ENCODE data around the gene IQCF5.
"Not testable (repeated sequence)": the region's sequence is repeated elsewhere in the genome, so short reads cannot be mapped to it uniquely, and the experiment has no call there.

IQCF5 gene

GRCh38 chr3:51875501-51875900, at the start of gene IQCF5:
TSS of gene IQCF5 (minus strand) at chr3:51875601. CDS start at chr3:51875531, 70 bp downstream.
- no peak for DNase-seq

DNA sequence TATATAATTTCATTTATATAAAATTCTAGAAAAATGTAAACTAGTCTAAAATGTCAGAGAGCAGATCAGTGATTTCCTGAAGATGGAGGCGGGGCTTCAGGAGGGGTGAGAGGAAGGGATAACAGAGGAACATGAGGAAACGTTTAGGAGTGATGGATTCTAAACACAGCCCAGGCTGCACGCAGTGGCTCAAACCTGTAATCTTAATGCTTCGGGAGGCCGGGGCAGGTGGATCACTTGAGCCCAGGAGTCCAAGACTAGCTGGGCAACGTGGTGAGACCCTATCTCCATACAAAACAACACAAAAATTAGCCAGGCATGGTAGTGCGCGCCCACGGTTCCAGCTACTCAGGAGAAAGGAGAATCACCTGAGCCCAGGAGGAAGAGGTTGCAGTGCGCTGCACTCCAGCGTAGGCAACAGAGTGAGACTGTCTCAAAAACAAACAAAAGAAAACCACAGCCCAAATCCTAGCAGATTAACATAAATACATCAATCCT, 45.7 kb upstream of the IQCF5 start:
- DNase-seq = no peak

- DNase-seq = no peak
Observed at GRCh38 chr3:51916418-51916817, 41.0 kb upstream of the IQCF5 start.

- DNase-seq = no peak
Observed at GRCh38 chr3:51908026-51908425, 32.6 kb upstream of the IQCF5 start.

- DNase-seq = no peak
Observed at GRCh38 chr3:51904034-51904823, 28.8 kb upstream of the IQCF5 start.

DNA sequence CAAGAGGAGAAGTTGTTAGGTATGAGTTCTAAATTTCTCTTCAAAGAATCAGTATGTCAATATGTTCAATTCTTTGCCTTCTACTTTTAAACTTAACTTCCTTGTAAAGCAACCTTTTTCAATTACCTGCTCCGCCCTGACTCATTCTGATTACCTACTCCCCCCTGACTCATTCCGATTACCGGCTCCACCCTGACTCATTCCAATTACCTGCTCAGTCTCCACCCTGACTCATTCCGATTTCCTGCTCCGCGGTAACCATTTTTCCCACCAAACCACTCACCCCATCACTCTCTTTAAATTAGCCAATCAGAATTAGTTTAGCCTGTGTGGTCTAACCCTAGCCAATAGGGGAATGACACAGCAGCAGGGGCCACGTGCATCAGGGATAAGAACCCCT, 27.0 kb upstream of the IQCF5 start:
- not testable (repeated sequence) for DNase-seq

- not testable (repeated sequence) for DNase-seq
Observed at GRCh38 chr3:51900043-51900442, 24.6 kb upstream of the IQCF5 start.

DNA sequence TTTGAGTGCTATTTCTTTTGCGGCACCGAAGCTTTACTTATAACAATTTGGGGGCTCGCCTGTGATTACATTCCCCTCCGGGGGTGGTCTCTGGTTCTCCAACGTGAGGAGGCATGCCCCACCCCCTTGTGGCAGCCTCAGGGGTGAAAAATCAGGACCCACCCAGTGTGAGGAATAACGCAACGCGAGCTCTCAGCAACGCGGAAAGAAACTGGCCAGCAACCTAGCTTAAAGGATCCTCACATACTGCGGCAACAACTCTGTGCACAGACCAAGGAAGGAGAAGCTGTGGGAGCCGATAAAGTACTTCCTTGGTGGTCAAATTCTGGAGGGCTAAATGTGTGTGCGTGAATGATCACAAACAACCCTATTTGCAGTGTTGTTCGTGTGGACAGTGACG, 22.0 kb upstream of the IQCF5 start:
- no peak for DNase-seq

DNA sequence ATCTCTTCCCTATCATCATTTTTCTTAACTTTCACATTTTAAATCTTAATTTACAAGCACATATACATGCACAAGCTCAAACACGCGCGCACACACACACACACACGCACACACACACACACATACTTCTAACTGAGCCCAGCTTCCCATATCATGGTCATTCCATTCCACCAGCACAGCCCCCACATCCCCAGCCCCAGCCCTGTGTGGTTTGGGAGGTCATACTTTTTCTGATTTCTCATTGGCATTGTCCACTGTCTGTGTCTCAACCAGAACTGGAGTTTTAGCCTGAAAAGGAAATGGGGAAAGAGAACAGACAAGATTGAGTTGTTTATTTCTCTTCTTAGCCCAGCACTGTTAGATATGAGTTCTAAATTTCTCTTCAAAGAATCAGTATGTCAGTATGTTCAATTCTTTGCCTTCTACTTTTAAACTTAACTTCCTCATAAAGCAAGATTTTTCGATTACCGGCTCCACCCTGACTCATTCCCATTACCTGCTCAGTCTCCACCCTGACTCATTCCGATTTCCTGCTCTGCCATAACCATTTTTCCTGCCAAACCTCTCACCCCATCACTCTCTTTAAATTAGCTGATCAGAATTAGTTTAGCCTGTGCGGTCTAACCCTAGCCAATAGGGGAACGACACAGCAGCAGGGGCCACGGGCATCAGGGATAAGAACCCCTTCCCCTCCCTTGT, 21.4 kb upstream of the IQCF5 start:
- no peak for DNase-seq

DNA sequence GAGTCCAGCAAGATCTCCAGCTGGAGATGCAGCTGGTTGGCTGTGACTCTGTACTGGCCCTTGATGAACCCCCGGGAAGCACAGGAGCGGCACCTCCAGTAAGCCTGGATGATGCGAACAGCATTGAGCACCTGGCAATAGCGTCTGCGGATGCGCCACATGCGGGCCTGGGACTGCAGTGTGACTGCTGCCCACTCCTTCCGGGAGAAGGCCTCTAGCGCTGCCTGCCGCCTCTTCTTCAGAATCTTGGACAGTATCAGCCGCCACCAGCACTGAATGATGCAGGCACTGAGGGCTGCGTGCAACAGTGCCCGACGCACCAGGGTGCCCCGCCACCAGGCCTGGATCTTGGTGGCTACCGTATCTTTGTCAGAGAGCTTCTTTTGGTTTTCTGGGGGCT, 19.5 kb upstream of the IQCF5 start:
- no peak for DNase-seq

GRCh38 chr3:51894391-51894790, 19.0 kb upstream of the IQCF5 start:
- DNase-seq = no peak

GRCh38 chr3:51891242-51892039, 16.0 kb upstream of the IQCF5 start:
- no peak for DNase-seq

DNA sequence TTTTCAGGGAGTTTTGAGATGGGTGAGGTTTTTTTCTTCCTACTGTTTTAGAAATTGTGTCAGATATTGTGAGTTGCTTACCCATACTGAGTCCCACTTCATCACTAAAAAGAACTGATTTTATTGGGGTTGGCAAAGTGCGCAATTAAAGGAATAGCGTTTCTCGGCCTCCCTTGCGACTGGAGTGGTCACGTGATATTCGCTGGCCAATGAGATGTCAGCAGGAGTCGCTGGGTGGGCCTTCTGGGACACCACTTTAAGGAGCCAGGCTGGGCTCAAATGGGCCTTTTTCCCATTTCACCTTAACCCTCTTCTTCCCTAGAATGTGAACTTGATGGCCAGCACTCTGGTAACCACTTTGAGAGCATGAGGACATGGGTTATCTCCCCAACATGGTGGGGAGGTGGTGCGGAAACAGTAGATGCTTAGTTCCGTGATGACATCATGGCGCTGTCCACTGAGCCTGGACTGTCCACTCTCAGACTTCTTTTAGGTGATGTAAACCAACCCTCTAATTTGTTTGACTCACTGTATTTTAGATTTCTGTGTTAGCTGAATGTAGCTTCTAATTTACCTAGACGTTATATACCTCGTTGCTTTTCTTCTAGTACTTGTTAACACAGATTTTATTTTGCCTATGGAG, 13.2 kb upstream of the IQCF5 start:
- no peak for DNase-seq

DNA sequence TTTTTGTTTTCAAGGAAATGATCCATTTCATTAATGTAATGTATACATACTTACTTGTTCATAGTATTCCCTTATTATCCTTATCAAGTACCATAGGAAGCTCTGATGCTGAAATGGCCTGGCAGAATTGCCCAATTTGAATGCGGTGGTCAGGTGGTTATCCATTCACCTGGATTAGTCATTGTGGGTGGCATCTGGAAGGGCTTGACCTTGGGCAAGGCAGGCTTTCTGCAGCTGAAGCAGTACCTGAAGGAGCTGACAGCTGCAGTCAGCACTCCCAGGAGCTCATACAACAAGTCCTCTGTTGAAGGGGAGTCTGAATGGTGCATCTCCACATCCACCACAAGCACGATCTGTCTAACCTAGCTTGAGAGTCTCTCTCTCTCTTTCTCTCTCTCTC, 12.2 kb upstream of the IQCF5 start:
- no peak for DNase-seq

DNA sequence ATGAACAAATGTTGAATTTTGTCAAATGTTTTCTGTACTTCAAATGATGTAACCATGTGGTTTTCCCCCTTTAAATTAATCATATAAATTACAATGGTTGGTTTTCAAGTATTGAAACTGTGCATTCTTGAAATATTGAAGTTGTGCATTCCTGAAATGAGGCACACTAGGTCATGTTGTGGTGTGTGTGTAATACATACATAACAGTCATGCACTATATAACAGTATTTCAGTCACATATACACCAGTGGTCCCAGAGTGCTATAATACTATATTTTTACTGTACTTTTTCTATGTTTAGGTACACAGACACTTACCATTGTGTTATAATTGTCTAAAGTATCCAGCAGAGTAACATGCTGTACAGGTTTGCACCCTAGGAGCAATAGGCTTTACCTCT, 11.0 kb upstream of the IQCF5 start:
- no peak for DNase-seq

GRCh38 chr3:51879937-51880336, 4.5 kb upstream of the IQCF5 start:
- no peak for DNase-seq

DNA sequence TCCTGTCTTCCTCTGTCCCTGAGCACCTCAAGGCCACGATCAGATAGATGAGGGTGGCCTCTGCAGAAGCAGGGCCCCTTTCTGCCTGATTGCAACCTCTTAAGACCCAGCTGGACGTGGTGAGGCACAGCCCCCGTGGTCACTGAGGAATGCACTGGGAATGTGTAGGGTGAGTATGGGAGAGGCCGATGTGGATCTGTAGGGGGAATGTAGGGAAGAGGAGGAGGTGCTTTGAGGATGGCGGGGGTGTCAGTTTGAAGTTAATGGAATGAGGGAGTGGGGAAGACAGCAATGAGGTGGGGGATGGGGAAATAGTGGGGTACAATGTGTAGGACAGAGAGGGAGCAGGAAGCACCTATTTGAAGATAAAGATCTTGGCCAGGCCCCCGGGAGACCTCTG, 785 bp upstream of the IQCF5 start:
- DNase-seq = no peak

- DNase-seq = no peak
Observed at GRCh38 chr3:51874889-51875288, 512 bp downstream of the IQCF5 start.

- DNase-seq = no peak
Observed at GRCh38 chr3:51874411-51874810, 990 bp downstream of the IQCF5 start.

DNA sequence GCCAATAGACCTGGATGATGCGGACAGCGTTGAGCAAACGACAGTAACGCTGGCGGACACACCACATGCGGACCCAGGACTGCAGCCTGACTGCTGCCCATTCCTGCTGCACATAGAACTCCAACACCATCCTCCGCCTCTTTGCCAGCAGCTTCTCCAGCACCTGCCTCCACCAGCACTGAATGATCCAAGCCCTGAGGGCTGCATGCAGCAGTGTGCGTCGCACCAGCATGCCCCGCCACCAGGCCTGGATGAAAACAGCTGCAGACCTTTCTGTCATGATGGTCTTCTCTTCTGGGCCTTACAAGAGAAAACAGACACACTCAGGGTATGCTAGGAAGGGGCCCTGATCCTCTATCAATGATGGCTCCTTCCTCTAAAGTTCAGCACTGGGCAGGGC, 1.5 kb downstream of the IQCF5 start:
- no peak for DNase-seq

GRCh38 chr3:51873253-51873766, 2.1 kb downstream of the IQCF5 start:
- DNase-seq = no peak

GRCh38 chr3:51869304-51869703, 6.1 kb downstream of the IQCF5 start:
- DNase-seq = no peak

DNA sequence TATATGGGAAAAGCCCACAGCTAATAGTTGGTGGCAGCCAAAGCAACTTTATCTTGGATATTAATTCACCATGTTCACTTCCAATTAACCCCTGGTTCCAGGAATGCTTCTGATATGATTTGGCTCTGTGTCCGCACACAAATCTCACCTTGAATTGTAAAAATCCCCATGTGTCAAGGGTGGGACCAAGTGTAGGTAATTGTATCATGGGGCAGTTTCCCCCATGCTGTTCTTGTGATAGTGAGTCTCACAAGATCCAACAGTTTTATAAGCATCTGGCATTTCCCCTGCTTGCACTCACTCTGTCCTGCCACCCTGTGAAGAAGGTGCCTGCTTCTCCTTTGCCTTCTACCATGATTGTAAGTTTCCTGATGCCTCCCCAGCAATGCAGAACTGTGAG, 6.5 kb downstream of the IQCF5 start:
- not testable (repeated sequence) for DNase-seq
